ENCODE measurements around the gene CDS2.

Gene CDS2

GRCh38 chr20:5085380-5085779 is 41.4 kb upstream of the CDS2 start:
- Histone ChIP-seq H2BK5ac (ENCODE audit: low read length) (no peak overlapping the region), H3K9ac (ENCODE audit: low read depth, low read length, poor library complexity) (no peak overlapping the region), H3K36me3 (replicated peaks in 1 of 2; ENCODE audit: control insufficient read depth in 2 of 2, insufficient read depth in 2 of 2, low read length in 2 of 2) (peaks cover 0 to 2% of the 10 kb centered on the region in 2 donors), H2AK5ac (ENCODE audit: low read depth, low read length) (no peak overlapping the region), H3K23ac (ENCODE audit: low read depth, low read length, poor library complexity) (no peak overlapping the region), H3K27me3 (ENCODE audit: control insufficient read depth in 3 of 3, insufficient read depth in 3 of 3, low read depth in 1 of 3, low read length in 3 of 3) (no peaks in the 10 kb centered on the region), H3K79me1 (ENCODE audit: low read depth, low read length) (no peaks in the 10 kb centered on the region), H3K27ac (replicated peaks; ENCODE audit: low read length) (no peak overlapping the region), H2BK120ac (ENCODE audit: low read depth, low read length) (no peak overlapping the region), H3K4me3 (ENCODE audit: low read length in 2 of 2) (no peak overlapping the region), H3K9me3 (replicated peaks in 1 of 2; ENCODE audit: control insufficient read depth in 2 of 2, insufficient read depth in 1 of 2, low read depth in 1 of 2, low read length in 2 of 2) (no peaks in the 10 kb centered on the region), H4K8ac (ENCODE audit: low read depth, low read length) (no peak overlapping the region), H3K14ac (ENCODE audit: low read length) (no peak overlapping the region), H3K4ac (ENCODE audit: low read length) (no peak overlapping the region), H3K4me2 (ENCODE audit: insufficient read depth, low read length, poor library complexity, severe bottlenecking) (no peak overlapping the region), H4K91ac (ENCODE audit: low read depth, low read length, poor library complexity) (no peak overlapping the region), H2AFZ (ENCODE audit: low read length) (no peak overlapping the region), H2BK12ac (ENCODE audit: low read length) (no peak overlapping the region), H3K18ac (ENCODE audit: low read length) (no peak overlapping the region), H3K4me1 (ENCODE audit: control insufficient read depth in 2 of 2, insufficient read depth in 1 of 2, low read depth in 1 of 2, low read length in 2 of 2) (peaks cover 0 to 2% of the 10 kb centered on the region in 2 donors), H2BK15ac (ENCODE audit: low read length) (no peak overlapping the region)
- no peak for DNase-seq (ENCODE audit: low spot score)
- WGBS, 2 donors (ENCODE audit: extremely low coverage in 2 of 2, insufficient read length in 2 of 2, insufficient replicate concordance in 1 of 2), result no CpG with 5 or more reads among the region's 4 CpGs

GRCh38 chr20:5088688-5089087 is 38.1 kb upstream of the CDS2 start:
- H3K4me2 ChIP-seq (ENCODE audit: insufficient read depth, low read length, poor library complexity, severe bottlenecking), result no peak overlapping the region
- no CpG with 5 or more reads among the region's 3 CpGs for WGBS, 2 donors (ENCODE audit: extremely low coverage in 2 of 2, insufficient read length in 2 of 2, insufficient replicate concordance in 1 of 2)
- H3K27ac ChIP-seq (replicated peaks; ENCODE audit: low read length), result no peak overlapping the region
- no peak overlapping the region for H2BK15ac ChIP-seq (ENCODE audit: low read length)
- H4K91ac ChIP-seq (ENCODE audit: low read depth, low read length, poor library complexity), result no peak overlapping the region
- no peaks in the 10 kb centered on the region for H3K9me3 ChIP-seq (replicated peaks in 1 of 2; ENCODE audit: control insufficient read depth in 2 of 2, insufficient read depth in 1 of 2, low read depth in 1 of 2, low read length in 2 of 2)
- no peak overlapping the region for H2AK5ac ChIP-seq (ENCODE audit: low read depth, low read length)
- H3K9ac ChIP-seq (ENCODE audit: low read depth, low read length, poor library complexity), result no peak overlapping the region
- no peak overlapping the region for H3K18ac ChIP-seq (ENCODE audit: low read length)
- no peak overlapping the region for H3K4me3 ChIP-seq (ENCODE audit: low read length in 2 of 2)
- no peak overlapping the region for H4K8ac ChIP-seq (ENCODE audit: low read depth, low read length)
- H2BK12ac ChIP-seq (ENCODE audit: low read length), result no peak overlapping the region
- H2BK5ac ChIP-seq (ENCODE audit: low read length), result no peak overlapping the region
- H3K36me3 ChIP-seq (replicated peaks in 1 of 2; ENCODE audit: control insufficient read depth in 2 of 2, insufficient read depth in 2 of 2, low read length in 2 of 2), result peaks cover 0 to 24% of the 10 kb centered on the region in 2 donors
- H3K4me1 ChIP-seq (ENCODE audit: control insufficient read depth in 2 of 2, insufficient read depth in 1 of 2, low read depth in 1 of 2, low read length in 2 of 2), result peaks cover 0 to 4% of the 10 kb centered on the region in 2 donors
- no peak overlapping the region for H2AFZ ChIP-seq (ENCODE audit: low read length)
- no peak overlapping the region for H3K4ac ChIP-seq (ENCODE audit: low read length)
- H3K79me1 ChIP-seq (ENCODE audit: low read depth, low read length), result no peaks in the 10 kb centered on the region
- H3K27me3 ChIP-seq (ENCODE audit: control insufficient read depth in 3 of 3, insufficient read depth in 3 of 3, low read depth in 1 of 3, low read length in 3 of 3), result no peaks in the 10 kb centered on the region
- DNase-seq (ENCODE audit: low spot score), result no peak
- H3K23ac ChIP-seq (ENCODE audit: low read depth, low read length, poor library complexity), result no peak overlapping the region
- H3K14ac ChIP-seq (ENCODE audit: low read length), result no peak overlapping the region
- no peak overlapping the region for H2BK120ac ChIP-seq (ENCODE audit: low read depth, low read length)

- WGBS, 2 donors (ENCODE audit: extremely low coverage in 2 of 2, insufficient read length in 2 of 2, insufficient replicate concordance in 1 of 2), result no CpG with 5 or more reads among the region's 4 CpGs
- Histone ChIP-seq H2BK5ac (ENCODE audit: low read length) (no peak overlapping the region), H4K8ac (ENCODE audit: low read depth, low read length) (no peak overlapping the region), H2BK120ac (ENCODE audit: low read depth, low read length) (no peak overlapping the region), H3K23ac (ENCODE audit: low read depth, low read length, poor library complexity) (no peak overlapping the region), H3K14ac (ENCODE audit: low read length) (no peak overlapping the region), H3K4me2 (ENCODE audit: insufficient read depth, low read length, poor library complexity, severe bottlenecking) (no peak overlapping the region), H3K18ac (ENCODE audit: low read length) (no peak overlapping the region), H3K4ac (ENCODE audit: low read length) (no peak overlapping the region), H3K36me3 (replicated peaks in 1 of 2; ENCODE audit: control insufficient read depth in 2 of 2, insufficient read depth in 2 of 2, low read length in 2 of 2) (peaks cover 0 to 32% of the 10 kb centered on the region in 2 donors), H3K4me3 (ENCODE audit: low read length in 2 of 2) (no peak overlapping the region), H4K91ac (ENCODE audit: low read depth, low read length, poor library complexity) (no peak overlapping the region), H2AFZ (ENCODE audit: low read length) (peak overlapping the region; percentile 62), H3K9me3 (replicated peaks in 1 of 2; ENCODE audit: control insufficient read depth in 2 of 2, insufficient read depth in 1 of 2, low read depth in 1 of 2, low read length in 2 of 2) (no peaks in the 10 kb centered on the region), H3K27me3 (ENCODE audit: control insufficient read depth in 3 of 3, insufficient read depth in 3 of 3, low read depth in 1 of 3, low read length in 3 of 3) (no peaks in the 10 kb centered on the region), H2BK15ac (ENCODE audit: low read length) (no peak overlapping the region), H2BK12ac (ENCODE audit: low read length) (no peak overlapping the region), H3K79me1 (ENCODE audit: low read depth, low read length) (no peaks in the 10 kb centered on the region), H3K27ac (replicated peaks; ENCODE audit: low read length) (no peak overlapping the region), H2AK5ac (ENCODE audit: low read depth, low read length) (no peak overlapping the region), H3K4me1 (ENCODE audit: control insufficient read depth in 2 of 2, insufficient read depth in 1 of 2, low read depth in 1 of 2, low read length in 2 of 2) (peaks cover 0 to 4% of the 10 kb centered on the region in 2 donors), H3K9ac (ENCODE audit: low read depth, low read length, poor library complexity) (no peak overlapping the region)
- no peak for DNase-seq (ENCODE audit: low spot score)
Observed at GRCh38 chr20:5090191-5090590, 36.6 kb upstream of the CDS2 start.

- Histone ChIP-seq H3K36me3 (replicated peaks in 1 of 2; ENCODE audit: control insufficient read depth in 2 of 2, insufficient read depth in 2 of 2, low read length in 2 of 2) (peaks cover 4 to 49% of the 10 kb centered on the region in 2 donors), H2BK120ac (ENCODE audit: low read depth, low read length) (no peak overlapping the region), H3K4me2 (ENCODE audit: insufficient read depth, low read length, poor library complexity, severe bottlenecking) (no peak overlapping the region), H3K4ac (ENCODE audit: low read length) (no peak overlapping the region), H3K27ac (replicated peaks; ENCODE audit: low read length) (no peak overlapping the region), H2AK5ac (ENCODE audit: low read depth, low read length) (no peak overlapping the region), H2AFZ (ENCODE audit: low read length) (no peak overlapping the region), H3K14ac (ENCODE audit: low read length) (no peak overlapping the region), H3K27me3 (ENCODE audit: control insufficient read depth in 3 of 3, insufficient read depth in 3 of 3, low read depth in 1 of 3, low read length in 3 of 3) (no peaks in the 10 kb centered on the region), H4K8ac (ENCODE audit: low read depth, low read length) (no peak overlapping the region), H3K79me1 (ENCODE audit: low read depth, low read length) (no peaks in the 10 kb centered on the region), H3K18ac (ENCODE audit: low read length) (no peak overlapping the region), H3K4me1 (ENCODE audit: control insufficient read depth in 2 of 2, insufficient read depth in 1 of 2, low read depth in 1 of 2, low read length in 2 of 2) (peaks cover 0 to 4% of the 10 kb centered on the region in 2 donors), H2BK15ac (ENCODE audit: low read length) (no peak overlapping the region), H3K9me3 (replicated peaks in 1 of 2; ENCODE audit: control insufficient read depth in 2 of 2, insufficient read depth in 1 of 2, low read depth in 1 of 2, low read length in 2 of 2) (no peaks in the 10 kb centered on the region), H3K23ac (ENCODE audit: low read depth, low read length, poor library complexity) (no peak overlapping the region), H4K91ac (ENCODE audit: low read depth, low read length, poor library complexity) (no peak overlapping the region), H2BK12ac (ENCODE audit: low read length) (no peak overlapping the region), H3K9ac (ENCODE audit: low read depth, low read length, poor library complexity) (no peak overlapping the region), H2BK5ac (ENCODE audit: low read length) (no peak overlapping the region), H3K4me3 (ENCODE audit: low read length in 2 of 2) (no peak overlapping the region)
- no peak for DNase-seq (ENCODE audit: low spot score)
- no CpG with 5 or more reads among the region's 6 CpGs for WGBS, 2 donors (ENCODE audit: extremely low coverage in 2 of 2, insufficient read length in 2 of 2, insufficient replicate concordance in 1 of 2)
Observed at GRCh38 chr20:5091902-5092301, 34.9 kb upstream of the CDS2 start.

All from neuronal stem cell (in vitro differentiated cells).